ENCODE data around the gene CABP2.

- TF ChIP-seq CTCF (conservative IDR thresholded peaks at IDR 0.05; ENCODE audit: low read depth, low read length) (no peak), EZH2 (IDR thresholded peaks at IDR 0.05; ENCODE audit: borderline replicate concordance, low read depth, low read length, poor library complexity, severe bottlenecking) (no peak)
Measured at GRCh38 chr11:67498544-67498972, 24.7 kb downstream of the CABP2 start.
